ENCODE measurements around the gene RFX5.

The RFX5 gene

DNA sequence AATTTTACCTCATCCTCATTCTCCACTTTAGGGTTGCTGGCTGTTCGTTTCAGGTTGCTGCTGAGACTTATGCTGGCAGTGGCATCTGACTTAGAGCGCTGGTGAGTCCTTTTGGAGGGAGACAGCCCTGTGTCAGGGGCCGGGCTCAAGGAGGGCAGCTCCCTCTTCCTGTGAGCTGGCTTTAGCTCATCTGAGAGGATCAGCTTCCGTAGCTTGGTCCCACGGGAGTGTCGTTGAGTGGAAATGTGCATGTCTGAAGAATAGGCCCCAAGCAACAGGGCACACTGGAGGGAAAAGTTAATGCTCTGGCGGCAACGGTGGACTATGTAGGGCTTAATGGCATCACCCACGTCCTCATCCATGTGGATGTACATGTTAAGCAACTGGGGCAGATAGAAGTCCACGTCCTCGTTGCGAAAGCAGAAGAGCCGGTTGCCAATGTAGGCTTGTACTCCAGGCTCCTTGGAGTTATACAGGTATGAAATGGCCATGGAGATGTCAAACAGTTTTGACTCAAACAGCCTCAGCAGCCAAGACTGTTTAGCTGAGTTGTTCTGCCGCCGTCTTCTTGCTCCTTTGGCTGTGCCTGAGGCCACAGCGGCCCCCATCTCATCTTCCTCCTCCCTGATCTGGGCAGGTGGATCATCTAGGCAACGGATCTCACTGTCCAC lies 31.4 kb downstream of the RFX5 start:
- no peak for DNase-seq

DNA sequence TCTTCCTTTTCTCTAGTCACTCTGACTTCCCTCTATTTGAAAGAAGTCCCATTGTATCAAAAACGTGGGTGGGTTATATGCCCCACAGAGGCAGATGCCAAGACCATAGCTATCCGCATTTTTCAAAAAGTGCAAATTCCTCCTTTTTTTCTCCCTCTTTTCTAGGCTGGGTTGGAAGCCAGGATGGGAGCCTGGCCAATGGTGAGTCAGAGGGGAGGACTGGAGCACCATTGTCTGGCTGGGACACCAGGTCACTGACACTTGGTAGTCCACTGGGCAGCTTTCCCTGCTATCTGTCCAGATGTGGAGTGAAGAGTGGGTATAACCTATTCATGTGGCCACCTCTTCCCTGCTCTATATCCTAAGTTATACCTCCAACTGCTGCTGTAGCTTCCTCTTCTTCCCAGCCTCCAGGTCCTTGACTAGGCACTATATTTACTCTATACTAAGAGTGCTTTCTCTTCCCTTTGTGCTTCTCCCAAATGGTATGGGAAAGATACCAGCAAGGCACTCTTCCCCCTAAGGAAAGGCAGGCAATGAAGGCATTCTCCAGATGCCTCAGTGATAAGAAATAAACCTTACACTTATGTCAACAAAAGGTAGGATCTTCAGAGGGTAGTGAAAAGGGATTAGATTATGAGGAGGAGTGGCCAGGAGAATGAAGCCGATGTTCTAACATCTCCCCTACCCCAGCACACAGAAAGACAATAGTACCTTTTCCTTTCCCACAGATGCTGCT lies 32.7 kb downstream of the RFX5 start:
- no peak for DNase-seq

DNA sequence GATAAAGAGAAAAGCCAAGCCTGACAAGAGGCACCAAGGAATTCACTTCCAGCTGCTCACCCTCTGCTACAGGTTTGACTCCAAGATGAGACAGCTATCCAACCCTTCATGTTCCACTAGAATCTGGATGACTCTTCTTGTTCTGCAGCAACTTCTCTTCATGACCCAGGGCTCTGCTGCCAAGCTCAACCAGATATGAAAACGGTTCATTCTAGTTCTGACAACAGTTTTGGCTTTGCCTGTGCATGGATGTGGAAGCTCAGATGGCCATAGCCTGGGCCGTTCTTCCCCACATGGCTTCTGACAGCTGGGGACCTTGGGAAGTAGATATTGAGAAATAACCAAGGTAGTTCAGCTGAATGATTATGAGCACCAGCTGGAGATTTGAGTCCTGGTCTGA lies 33.6 kb downstream of the RFX5 start:
- DNase-seq, result no peak

DNA sequence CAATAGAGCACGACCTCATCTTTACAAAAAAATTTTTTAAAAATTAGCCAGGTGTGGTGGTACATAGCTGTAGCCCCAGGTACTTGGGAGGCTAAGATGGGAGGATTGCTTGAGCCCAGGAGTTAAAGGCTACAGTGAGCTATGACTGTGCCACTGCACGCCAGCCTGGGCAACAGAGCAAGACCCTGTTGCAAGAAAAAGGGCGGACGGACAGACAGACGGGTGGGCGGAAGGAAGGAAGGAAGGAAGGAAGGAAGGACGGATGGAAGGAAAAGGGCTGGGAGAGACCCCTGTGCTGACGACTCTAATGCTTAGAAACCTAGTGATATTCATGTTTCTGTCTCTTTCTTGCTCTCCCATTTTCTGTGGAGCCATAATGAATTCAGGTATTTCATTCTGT lies 34.2 kb downstream of the RFX5 start:
- no peak for DNase-seq

DNA sequence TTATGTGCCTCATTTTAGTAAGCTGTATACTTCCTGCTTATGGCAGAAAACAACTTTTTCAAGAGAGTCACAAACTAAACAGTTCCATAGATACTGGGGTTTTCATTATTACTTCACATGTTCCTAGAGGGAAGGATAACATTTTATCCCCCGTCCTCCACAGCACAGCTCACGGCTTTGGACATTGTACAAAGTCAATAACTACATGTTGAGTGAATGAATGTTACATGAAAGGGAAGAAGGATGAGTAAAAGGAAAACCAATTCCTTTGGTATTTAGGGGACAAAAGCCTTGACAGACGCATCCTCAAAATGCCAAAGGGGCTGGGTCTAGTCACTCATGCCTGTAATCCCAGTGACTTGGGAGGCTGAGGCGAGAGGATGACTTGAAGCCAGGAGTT lies 34.6 kb downstream of the RFX5 start:
- DNase-seq, result no peak

DNA sequence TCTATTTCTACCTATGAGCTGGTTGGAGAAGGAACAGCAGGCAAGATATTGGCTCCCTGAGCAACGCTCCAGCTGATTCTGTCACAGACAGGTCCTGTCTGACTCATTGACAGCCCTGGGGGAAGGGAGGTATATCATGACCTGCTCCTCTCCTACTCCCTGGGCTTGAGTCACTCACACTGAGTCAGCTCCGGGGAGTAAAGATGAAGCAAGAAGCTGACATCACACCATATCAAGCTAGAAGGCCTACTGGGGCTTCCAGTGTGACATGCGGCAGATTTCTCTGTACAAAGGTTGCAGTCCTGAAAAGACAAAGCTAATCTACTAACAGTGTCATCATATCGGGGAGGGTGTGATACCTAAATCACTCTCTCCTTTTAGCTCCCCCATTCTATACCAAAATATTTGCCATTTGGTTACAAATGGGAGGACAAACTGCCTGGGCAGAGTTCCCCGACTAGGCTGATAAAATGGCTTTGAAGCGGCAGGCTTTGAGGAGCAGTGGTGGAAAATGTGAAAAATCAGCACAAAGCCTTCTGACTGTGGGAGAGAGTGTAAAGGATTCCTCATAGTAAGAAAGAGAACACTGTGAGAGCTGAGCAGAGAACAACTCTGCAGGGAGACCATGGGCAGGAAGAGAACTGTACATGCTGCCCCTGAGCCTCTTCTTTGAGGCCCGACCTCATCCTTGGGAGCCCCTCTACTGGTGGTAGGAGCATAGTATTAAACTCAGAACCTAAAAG lies 35.3 kb downstream of the RFX5 start:
- DNase-seq, result peak; percentile 77

DNA sequence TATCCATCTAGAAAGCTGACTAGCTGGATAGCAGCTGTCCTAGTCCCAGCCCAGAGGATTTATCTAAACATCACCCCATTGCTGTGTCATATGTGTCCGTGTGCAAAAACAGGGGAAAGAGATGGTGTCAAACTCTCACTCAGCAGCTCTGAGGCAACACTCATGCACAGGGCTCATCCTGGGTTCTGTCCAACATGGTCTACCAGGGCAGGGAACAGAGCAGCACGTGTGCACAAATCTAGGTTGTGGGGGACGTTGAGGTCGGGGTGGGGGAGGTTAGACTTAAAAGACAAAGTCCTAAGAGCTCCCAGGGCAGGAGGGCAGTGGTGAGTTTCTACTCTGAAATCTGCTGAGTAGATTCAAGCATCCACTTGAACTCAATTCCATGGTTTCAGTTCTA lies 36.0 kb downstream of the RFX5 start:
- DNase-seq, result no peak

DNA sequence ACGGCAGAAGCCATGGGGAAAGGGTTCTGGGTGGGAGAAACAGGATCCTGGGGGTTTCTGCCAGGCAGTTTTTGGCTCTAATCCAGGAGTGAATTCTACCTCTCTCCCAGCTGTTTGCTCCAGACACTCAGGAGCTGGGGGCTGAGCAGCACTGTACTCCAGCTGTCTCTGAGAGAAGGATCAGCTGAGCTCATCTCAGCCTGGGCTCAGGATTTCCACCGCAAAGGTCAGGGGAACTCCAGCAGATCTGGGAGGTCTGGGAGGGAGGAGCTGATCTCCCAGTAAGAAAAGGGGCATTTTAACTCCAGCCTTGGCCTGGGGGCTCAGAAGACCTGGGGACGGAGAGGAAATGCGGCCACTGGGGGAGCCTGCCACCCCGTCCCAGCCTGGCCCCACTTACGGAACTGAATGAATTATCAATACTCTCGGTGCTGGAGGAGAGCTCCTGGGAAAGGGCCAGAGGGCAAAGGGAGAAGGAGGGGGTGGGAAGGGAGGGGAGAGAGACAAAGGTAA lies 37.2 kb downstream of the RFX5 start:
- no peak for DNase-seq

DNA sequence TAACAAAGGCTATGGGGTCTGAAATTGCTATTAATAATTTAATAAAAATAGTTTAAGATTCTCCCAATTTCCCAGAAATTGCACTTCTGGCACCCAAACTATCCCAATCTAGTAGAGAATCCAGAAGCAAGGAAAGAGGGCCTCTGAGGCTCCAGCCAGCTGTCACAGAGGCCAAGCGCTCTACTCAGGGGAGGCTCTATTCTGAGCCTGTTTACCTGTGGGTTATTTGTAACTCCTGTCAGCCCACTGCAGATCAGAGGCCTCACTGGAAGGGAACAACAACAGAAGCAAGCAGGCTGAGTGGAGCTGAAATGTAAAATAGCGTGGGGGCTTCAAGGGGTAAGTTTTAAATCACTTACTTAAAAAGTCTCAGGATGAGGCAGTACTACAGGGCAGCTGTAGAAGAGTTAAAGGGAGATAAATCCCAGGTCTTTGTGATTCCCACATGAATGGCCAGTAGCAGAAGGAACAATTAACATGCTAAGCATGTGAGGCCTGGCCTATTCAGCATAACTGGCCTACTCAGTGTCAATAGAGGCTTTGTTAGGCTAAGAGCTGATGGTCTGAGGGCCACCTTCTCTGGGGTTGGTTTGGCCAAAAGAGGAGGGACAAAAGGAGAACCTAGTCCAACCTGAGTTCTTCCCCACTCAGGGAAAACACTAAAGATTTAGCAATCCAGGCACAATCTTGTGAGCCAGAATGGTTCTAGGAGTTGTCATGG lies 52.1 kb downstream of the RFX5 start:
- DNase-seq, result no peak

DNA sequence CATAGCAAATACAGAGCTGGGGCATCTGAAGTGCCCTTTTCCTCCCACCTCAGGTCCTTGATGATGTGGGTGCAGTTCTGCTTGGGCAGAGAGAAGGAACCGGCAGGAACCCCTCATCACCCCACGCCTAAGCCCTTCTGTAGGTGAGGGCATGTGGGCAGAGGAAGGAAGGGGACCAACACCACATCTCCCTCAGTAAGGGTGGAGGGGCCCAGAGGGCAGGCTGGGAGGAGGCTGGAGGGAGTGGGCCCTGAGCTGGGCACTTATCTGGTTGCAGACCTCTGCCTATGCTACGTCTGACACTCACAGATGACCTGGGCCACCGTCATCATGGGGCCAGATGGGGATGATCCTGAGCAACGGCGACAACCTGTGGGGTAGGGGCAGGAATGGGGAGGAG lies 54.0 kb downstream of the RFX5 start:
- DNase-seq, result no peak

DNA sequence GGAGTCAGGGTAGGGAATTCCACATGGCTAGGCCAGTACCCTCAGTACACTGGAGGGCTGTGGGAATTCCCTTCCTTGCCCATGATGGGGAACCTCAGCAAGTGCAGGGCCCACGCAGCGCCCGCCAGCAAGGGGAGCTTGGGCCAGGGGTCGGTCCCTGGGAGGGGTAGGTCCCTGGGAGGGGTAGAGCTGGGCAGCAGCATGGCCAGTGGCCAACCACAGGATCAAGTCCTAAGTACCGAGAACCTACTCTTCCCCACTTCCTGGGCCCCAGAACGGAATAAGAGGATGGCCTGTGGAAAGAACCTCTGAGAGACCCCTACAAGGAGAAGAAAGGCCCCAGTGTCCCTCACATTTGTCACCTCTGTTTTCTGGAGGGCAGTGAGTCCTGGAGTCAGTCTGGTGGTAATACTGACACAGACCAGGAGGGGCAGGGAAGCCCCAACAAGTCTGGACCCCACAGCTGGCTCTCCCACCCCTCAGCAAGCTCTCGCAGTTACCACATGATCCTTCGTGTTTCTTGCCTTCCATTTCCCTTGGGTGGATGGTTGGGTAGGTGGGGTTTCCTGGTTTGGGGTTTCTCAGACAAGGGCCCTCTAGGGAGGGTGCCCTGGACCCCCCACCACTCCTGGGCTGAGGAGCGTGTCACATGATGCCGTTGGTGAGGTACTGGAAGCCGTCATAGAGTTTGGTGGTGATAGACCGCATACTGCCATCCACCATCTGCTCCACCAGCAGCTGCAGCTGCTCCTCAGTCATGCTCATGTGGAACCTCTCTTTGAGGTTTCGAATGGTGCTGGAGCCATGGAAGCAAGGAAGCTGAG lies 54.6 kb downstream of the RFX5 start:
- peak; percentile 11 for DNase-seq

DNA sequence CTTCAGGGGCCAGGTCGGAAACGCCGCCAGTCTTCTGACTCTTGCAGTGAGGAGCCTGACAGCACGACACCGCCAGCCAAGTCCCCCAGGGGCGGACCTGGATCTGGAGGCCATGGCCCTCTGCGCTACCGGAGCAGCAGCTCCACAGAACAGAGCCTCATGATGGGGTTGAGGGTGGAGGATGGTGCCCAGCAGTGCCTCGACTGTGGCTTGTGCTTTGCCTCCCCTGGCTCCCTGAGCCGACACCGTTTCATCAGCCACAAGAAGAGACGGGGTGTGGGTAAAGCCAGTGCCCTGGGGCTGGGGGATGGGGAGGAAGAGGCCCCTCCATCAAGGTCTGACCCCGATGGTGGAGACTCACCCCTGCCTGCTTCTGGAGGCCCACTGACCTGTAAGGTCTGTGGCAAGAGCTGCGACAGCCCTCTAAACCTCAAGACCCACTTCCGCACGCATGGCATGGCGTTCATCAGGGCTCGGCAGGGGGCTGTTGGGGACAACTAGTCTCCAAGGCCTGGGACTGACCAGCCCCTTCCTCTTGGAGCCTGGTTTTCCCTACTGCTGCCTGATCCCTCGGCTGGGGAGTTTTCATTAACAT lies 56.2 kb downstream of the RFX5 start:
- DNase-seq, result peak; percentile 7

Measured in CD4-positive, alpha-beta T cell treated with Interferon gamma for 1 hour (primary cell).